Smooth muscle cell (in vitro differentiated cells): Measurements from ENCODE around the gene MAPK10. TPM values are rescaled to one million over a fixed set of nuclear protein-coding genes. Genes with fewer than 3 reads are reported as not detected.

ENCODE experiments used
- DNase-seq: peaks from one replicate; lab custom pipeline; 2025; ENCODE audit not compliant: unreplicated experiment; lab: John Stamatoyannopoulos, UW
- H2AFZ ChIP-seq: fragments of 200-600 bp; sonication (generic); 2 replicates; pipeline ENCODE4 v1.6.0; 2016; ENCODE audit warnings: antibody characterized with exemption, low read depth, mild to moderate bottlenecking
- H3F3A ChIP-seq: fragments of 200-600 bp; sonication (generic); 2 replicates; pipeline ENCODE4 v1.6.0; 2017; ENCODE audit warnings: antibody characterized with exemption, low read depth
- H3K27ac ChIP-seq: fragments of 200-600 bp; sonication (generic); 2 replicates; pipeline ENCODE4 v1.5.1; 2016; ENCODE audit warnings: low read depth, mild to moderate bottlenecking
- H3K27me3 ChIP-seq: fragments of 200-600 bp; sonication (generic); 2 replicates; pipeline ENCODE4 v1.6.1; 2016; ENCODE audit warnings: low read depth, mild to moderate bottlenecking
- H3K36me3 ChIP-seq: fragments of 200-600 bp; sonication (generic); 2 replicates; pipeline ENCODE4 v1.5.1; 2016; ENCODE audit warnings: low read depth
- H3K4me1 ChIP-seq: fragments of 200-600 bp; sonication (generic); 2 replicates; pipeline ENCODE4 v1.5.1; 2016; ENCODE audit warnings: low read depth
- H3K4me2 ChIP-seq: fragments of 200-600 bp; sonication (generic); 2 replicates; pipeline ENCODE4 v1.6.0; 2016; ENCODE audit warnings: mild to moderate bottlenecking
- H3K4me3 ChIP-seq: fragments of 200-600 bp; sonication (generic); 2 replicates; pipeline ENCODE4 v1.5.1; 2016; ENCODE audit warnings: mild to moderate bottlenecking
- H3K79me2 ChIP-seq: fragments of 200-600 bp; sonication (generic); 2 replicates; pipeline ENCODE4 v1.6.0; 2016; ENCODE audit warnings: low read depth, mild to moderate bottlenecking
- H3K9ac ChIP-seq: fragments of 200-600 bp; sonication (generic); 2 replicates; pipeline ENCODE4 v1.6.0; 2016; ENCODE audit warnings: low read depth
- H3K9me3 ChIP-seq: fragments of 200-600 bp; sonication (generic); replicated peaks from 2 replicates; pipeline ENCODE4 v1.5.1; 2016; ENCODE audit warnings: low read depth
- H4K20me1 ChIP-seq: fragments of 200-600 bp; sonication (generic); 2 replicates; pipeline ENCODE4 v1.6.0; 2016; ENCODE audit warnings: low read depth
- CTCF ChIP-seq: fragments of 200-600 bp; sonication (generic); IDR thresholded peaks from 2 replicates; pipeline ENCODE4 v1.5.1; 2017; ENCODE audit warnings: borderline replicate concordance, mild to moderate bottlenecking, antibody characterized with exemption; ENCODE audit not compliant: insufficient read depth, poor library complexity, severe bottlenecking
- WGBS: methylation state at CpG from one replicate; pipeline ENCODE4 v1.1.7; 2016; ENCODE audit warnings: low lambda C conversion rate; 5-methylcytosine and 5-hydroxymethylcytosine counted together
- polyA plus RNA-seq: library from polyadenylated mRNA; unstranded; fragments of >200 nt; fragmentation: Nextera tagmentation; extraction: Ambion mirVana; gene quantifications from 2 replicates; pipeline ENCODE4 v1.2.1, GENCODE V29; 2016
- total RNA-seq: library from RNA; depleted of rRNA; stranded (reverse); fragments of >200 nt; gene quantifications from 2 replicates; pipeline ENCODE4 v1.2.3, GENCODE V29; 2014

MAPK10 gene
- total and polyA plus RNA-seq, 2 experiments from 2014 or later = 2.4 to 13.3 TPM

- H3K4me2 ChIP-seq = no peak overlapping the region
- H3F3A ChIP-seq = no peaks in the 10 kb centered on the region
- H3K27me3 ChIP-seq = no peaks in the 10 kb centered on the region
- no peaks in the 10 kb centered on the region for H3K4me1 ChIP-seq
- no peak overlapping the region for H3K9ac ChIP-seq
- no peak for DNase-seq
- WGBS = 63% methylated on average over 1 of the region's 1 CpG
- no peak overlapping the region for H3K27ac ChIP-seq
- H3K36me3 ChIP-seq = no peaks in the 10 kb centered on the region
- H3K4me3 ChIP-seq = no peak overlapping the region
- no peaks in the 10 kb centered on the region for H3K9me3 ChIP-seq
- H4K20me1 ChIP-seq = no peaks in the 10 kb centered on the region
- TF ChIP-seq CTCF = no peak
- H3K79me2 ChIP-seq = no peaks in the 10 kb centered on the region
- H2AFZ ChIP-seq = no peak overlapping the region
Measured at GRCh38 chr4:86048426-86048825, 311.4 kb downstream of the MAPK10 start.

- H3K4me3 ChIP-seq = no peak overlapping the region
- no peaks in the 10 kb centered on the region for H4K20me1 ChIP-seq
- H3K4me1 ChIP-seq = no peaks in the 10 kb centered on the region
- no peak for DNase-seq
- no peaks in the 10 kb centered on the region for H3K36me3 ChIP-seq
- H2AFZ ChIP-seq = no peak overlapping the region
- H3K79me2 ChIP-seq = no peaks in the 10 kb centered on the region
- H3K9ac ChIP-seq = no peak overlapping the region
- no peak overlapping the region for H3K4me2 ChIP-seq
- H3K9me3 ChIP-seq = no peaks in the 10 kb centered on the region
- no peak overlapping the region for H3K27ac ChIP-seq
- no peaks in the 10 kb centered on the region for H3F3A ChIP-seq
- H3K27me3 ChIP-seq = no peaks in the 10 kb centered on the region
- 81% methylated on average over 3 of the region's 3 CpGs for WGBS
- no peak for TF ChIP-seq CTCF
Measured at GRCh38 chr4:86044593-86044985, 315.3 kb downstream of the MAPK10 start.

- H2AFZ ChIP-seq = peak overlapping the region; percentile 53
Measured at GRCh38 chr4:86043755-86044592, 315.9 kb downstream of the MAPK10 start.

More at GRCh38 chr4:86043755-86044592, 315.9 kb downstream of the MAPK10 start:
- TF ChIP-seq CTCF = peak; percentile 73
- Histone ChIP-seq H4K20me1 (no peaks in the 10 kb centered on the region), H3K27ac (no peak overlapping the region), H3K4me1 (no peaks in the 10 kb centered on the region), H3K4me2 (peak overlapping the region; percentile 74), H3K9me3 (no peaks in the 10 kb centered on the region), H3K79me2 (no peaks in the 10 kb centered on the region), H3F3A (no peaks in the 10 kb centered on the region), H3K9ac (no peak overlapping the region), H3K4me3 (peak overlapping the region; percentile 28), H3K36me3 (no peaks in the 10 kb centered on the region), H3K27me3 (no peaks in the 10 kb centered on the region)
- WGBS = 26% methylated on average over 8 of the region's 8 CpGs
- DNase-seq = no peak
